HEK293T (cell line): ENCODE data around the gene FAAP20.

Source experiments
- CTCF ChIA-PET: fragments of 350-600 bp; formaldehyde crosslinking; extraction: SDS; loops from one replicate; lab custom pipeline; 2021; ENCODE audit warnings: antibody characterized with exemption, inconsistent platforms; lab: Yijun Ruan, JAX
- POLR2A ChIA-PET: fragments of 350-600 bp; formaldehyde crosslinking; extraction: SDS; loops from one replicate; lab custom pipeline; 2020; ENCODE audit warnings: antibody characterized with exemption, inconsistent platforms; lab: Yijun Ruan, JAX
- DNase-seq: peaks from one replicate; pipeline ENCODE4 v3.0.0; 2012; ENCODE audit warnings: mixed read lengths; ENCODE audit errors: extremely low spot score
- ARNT ChIP-seq: fragments of 450-650 bp; IDR thresholded peaks from 2 replicates; pipeline ENCODE4 v1.6.1; 2017; ENCODE audit warnings: mild to moderate bottlenecking
- BHLHE40 ChIP-seq: fragments of 450-650 bp; IDR thresholded peaks from 2 replicates; pipeline ENCODE4 v1.6.1; 2016; ENCODE audit warnings: mild to moderate bottlenecking, moderate library complexity, borderline replicate concordance
- CTBP1 ChIP-seq: fragments of 450-650 bp; IDR thresholded peaks from 2 replicates; pipeline ENCODE4 v1.6.1; 2016; ENCODE audit warnings: borderline replicate concordance
- ELF4 ChIP-seq: fragments of 450-650 bp; IDR thresholded peaks from 2 replicates; pipeline ENCODE4 v1.6.1; 2017; ENCODE audit warnings: antibody characterized with exemption
- FOXA1 ChIP-seq: fragments of 450-650 bp; IDR thresholded peaks from 2 replicates; pipeline ENCODE4 v1.6.1; 2016; ENCODE audit warnings: mild to moderate bottlenecking
- FOXK2 ChIP-seq: fragments of 450-650 bp; IDR thresholded peaks from 2 replicates; pipeline ENCODE4 v1.6.1; 2016; ENCODE audit warnings: mild to moderate bottlenecking
- FOXM1 ChIP-seq: fragments of 450-650 bp; IDR thresholded peaks from 2 replicates; pipeline ENCODE4 v1.6.1; 2017; ENCODE audit warnings: mild to moderate bottlenecking, borderline replicate concordance
- HDGF ChIP-seq: fragments of 450-650 bp; IDR thresholded peaks from 2 replicates; pipeline ENCODE4 v1.6.1; 2017; ENCODE audit warnings: antibody characterized with exemption, borderline replicate concordance
- L3MBTL2 ChIP-seq: fragments of 450-650 bp; conservative IDR thresholded peaks from 2 replicates; pipeline ENCODE4 v1.6.1; 2016; ENCODE audit warnings: mild to moderate bottlenecking
- LEF1 ChIP-seq: fragments of 450-650 bp; IDR thresholded peaks from 2 replicates; pipeline ENCODE4 v1.6.1; 2017; ENCODE audit warnings: mild to moderate bottlenecking, borderline replicate concordance
- NFRKB ChIP-seq: fragments of 450-650 bp; IDR thresholded peaks from 2 replicates; pipeline ENCODE4 v1.6.1; 2016; ENCODE audit warnings: mild to moderate bottlenecking, moderate library complexity
- PKNOX1 ChIP-seq: fragments of 450-650 bp; IDR thresholded peaks from 2 replicates; pipeline ENCODE4 v1.6.1; 2016
- SP1 ChIP-seq: fragments of 450-650 bp; IDR thresholded peaks from 2 replicates; pipeline ENCODE4 v1.6.1; 2017
- SUZ12 ChIP-seq: fragments of 450-650 bp; IDR thresholded peaks from 2 replicates; pipeline ENCODE4 v1.6.1; 2016; ENCODE audit warnings: mild to moderate bottlenecking
- TARDBP ChIP-seq: fragments of 450-650 bp; IDR thresholded peaks from 2 replicates; pipeline ENCODE4 v1.6.1; 2016
- ZNF384 ChIP-seq: fragments of 450-650 bp; IDR thresholded peaks from 2 replicates; pipeline ENCODE4 v1.6.1; 2016

FAAP20 gene

GRCh38 chr1:2146836-2147517 lies 47.6 kb downstream of the FAAP20 start:
- POLR2A ChIA-PET = no interaction called here
- TF ChIP-seq LEF1 (no peak), FOXM1 (no peak), SP1 (no peak), L3MBTL2 (no peak), FOXK2 (no peak), BHLHE40 (no peak)
- DNase-seq = no peak
- CTCF ChIA-PET = no interaction called here

- POLR2A ChIA-PET = no interaction called here
- CTCF ChIA-PET = no interaction called here
- TF ChIP-seq ZNF384 (no peak), FOXM1 (no peak), ELF4 (no peak), NFRKB (no peak), PKNOX1 (no peak), ARNT (no peak), TARDBP (no peak), HDGF (no peak), SP1 (no peak), L3MBTL2 (no peak), LEF1 (no peak), SUZ12 (no peak), FOXA1 (no peak), CTBP1 (no peak), BHLHE40 (no peak), FOXK2 (no peak)
- DNase-seq = no peak
Measured at GRCh38 chr1:2145946-2146835, 48.4 kb downstream of the FAAP20 start.

GRCh38 chr1:2144501-2145090 lies 50.0 kb downstream of the FAAP20 start:
- POLR2A ChIA-PET = no interaction called here

GRCh38 chr1:2143814-2144500 lies 50.6 kb downstream of the FAAP20 start:
- no peak for DNase-seq
- TF ChIP-seq TARDBP (no peak), FOXK2 (no peak), CTBP1 (no peak), SP1 (no peak), ARNT (no peak), SUZ12 (no peak), PKNOX1 (no peak), FOXA1 (no peak), ELF4 (no peak)
- ChIA-PET CTCF (no interaction called here), POLR2A (no interaction called here)

More at GRCh38 chr1:2144501-2145090, 50.0 kb downstream of the FAAP20 start:
- no peak for DNase-seq
- CTCF ChIA-PET = no interaction called here
- TF ChIP-seq TARDBP (no peak), ZNF384 (no peak), L3MBTL2 (no peak), FOXA1 (no peak), LEF1 (no peak)

GRCh38 chr1:2141025-2141424 lies 53.5 kb downstream of the FAAP20 start:
- no peak for TF ChIP-seq SP1
- TF ChIP-seq TARDBP = no peak
- no peak for TF ChIP-seq FOXM1
- no peak for TF ChIP-seq FOXA1
- no peak for TF ChIP-seq ARNT
- no peak for TF ChIP-seq HDGF
- DNase-seq = no peak
- ChIA-PET CTCF (interaction anchor here (1.6 to 3.3 kb wide), 2 partner anchors 32 to 34 kb away, joined by 4 to 14 read pairs; no protein-coding TSS in a partner anchor), POLR2A (no interaction called here)
